Osteocyte (in vitro differentiated cells): ENCODE measurements around the gene NAT9. TPM values are rescaled to one million over a fixed set of nuclear protein-coding genes. Genes with fewer than 3 reads are reported as not detected.

Experiments used
- DNase-seq: peaks from one replicate; pipeline ENCODE4 v3.0.0; 2021; ENCODE audit warnings: mixed read lengths; ENCODE audit not compliant: unreplicated experiment; ENCODE audit errors: extremely low spot score
- H3K27ac Mint-ChIP-seq: one replicate; pipeline ENCODE4 v1.8.0; 2021; ENCODE audit warnings: mild to moderate bottlenecking, mixed read lengths; ENCODE audit not compliant: unreplicated experiment
- H3K27me3 Mint-ChIP-seq: one replicate; pipeline ENCODE4 v1.8.0; 2021; ENCODE audit warnings: mixed read lengths; ENCODE audit not compliant: unreplicated experiment
- H3K36me3 Mint-ChIP-seq: one replicate; pipeline ENCODE4 v1.8.0; 2021; ENCODE audit warnings: mixed read lengths; ENCODE audit not compliant: unreplicated experiment
- H3K4me1 Mint-ChIP-seq: one replicate; pipeline ENCODE4 v1.8.0; 2021; ENCODE audit warnings: mixed read lengths; ENCODE audit not compliant: unreplicated experiment
- H3K4me3 Mint-ChIP-seq: one replicate; pipeline ENCODE4 v1.8.0; 2021; ENCODE audit warnings: mild to moderate bottlenecking, moderate library complexity, mixed read lengths; ENCODE audit not compliant: unreplicated experiment
- H3K9me3 Mint-ChIP-seq: one replicate; pipeline ENCODE4 v1.8.0; 2021; ENCODE audit warnings: mixed read lengths; ENCODE audit not compliant: unreplicated experiment
- total RNA-seq: library from RNA; stranded (reverse); gene quantifications from 2 replicates; pipeline ENCODE4 v1.2.1, GENCODE V29; 2021
- TF ChIP-seq, protein P1 (sequence below): fragments of 200-600 bp; sonication (generic); IDR thresholded peaks from 2 replicates; pipeline ENCODE4 v1.5.0; 2021; ENCODE audit warnings: antibody characterized with exemption, mild to moderate bottlenecking, moderate library complexity

Gene NAT9
- total RNA-seq, 1 donor from 2014 or later, result 52.5 TPM

DNA sequence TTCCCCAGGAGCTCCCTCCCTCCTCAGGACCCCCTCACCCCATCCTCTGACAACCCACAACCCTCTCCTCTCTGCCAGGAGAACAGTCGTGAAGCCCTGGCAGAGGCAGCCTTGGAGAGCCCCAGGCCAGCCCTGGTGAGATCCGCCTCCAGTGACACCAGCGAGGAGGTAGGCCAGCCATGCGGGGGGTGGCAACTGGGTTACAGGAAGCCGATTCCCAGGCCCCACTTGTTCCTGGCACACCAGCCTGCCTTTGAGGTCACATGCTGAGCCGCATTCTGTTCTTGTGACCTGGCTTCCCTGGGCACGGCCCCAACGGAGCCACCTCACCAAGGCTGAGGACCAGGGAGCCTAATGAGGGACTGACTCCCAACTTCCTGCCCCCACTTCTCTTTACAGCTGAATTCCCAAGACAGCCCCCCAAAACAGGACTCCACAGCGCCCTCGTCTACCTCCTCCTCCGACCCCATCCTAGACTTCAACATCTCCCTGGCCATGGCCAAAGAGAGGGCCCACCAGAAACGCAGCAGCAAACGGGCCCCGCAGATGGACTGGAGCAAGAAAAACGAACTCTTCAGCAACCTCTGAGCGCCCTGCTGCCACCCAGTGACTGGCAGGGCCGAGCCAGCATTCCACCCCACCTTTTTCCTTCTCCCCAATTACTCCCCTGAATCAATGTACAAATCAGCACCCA, 7.9 kb downstream of the NAT9 start:
- DNase-seq, result no peak
- H3K4me3 Mint-ChIP-seq, result peak overlapping the region; percentile 19
- H3K27me3 Mint-ChIP-seq, result no peaks in the 10 kb centered on the region
- no peaks in the 10 kb centered on the region for H3K9me3 Mint-ChIP-seq
- TF ChIP-seq, protein P1, sequence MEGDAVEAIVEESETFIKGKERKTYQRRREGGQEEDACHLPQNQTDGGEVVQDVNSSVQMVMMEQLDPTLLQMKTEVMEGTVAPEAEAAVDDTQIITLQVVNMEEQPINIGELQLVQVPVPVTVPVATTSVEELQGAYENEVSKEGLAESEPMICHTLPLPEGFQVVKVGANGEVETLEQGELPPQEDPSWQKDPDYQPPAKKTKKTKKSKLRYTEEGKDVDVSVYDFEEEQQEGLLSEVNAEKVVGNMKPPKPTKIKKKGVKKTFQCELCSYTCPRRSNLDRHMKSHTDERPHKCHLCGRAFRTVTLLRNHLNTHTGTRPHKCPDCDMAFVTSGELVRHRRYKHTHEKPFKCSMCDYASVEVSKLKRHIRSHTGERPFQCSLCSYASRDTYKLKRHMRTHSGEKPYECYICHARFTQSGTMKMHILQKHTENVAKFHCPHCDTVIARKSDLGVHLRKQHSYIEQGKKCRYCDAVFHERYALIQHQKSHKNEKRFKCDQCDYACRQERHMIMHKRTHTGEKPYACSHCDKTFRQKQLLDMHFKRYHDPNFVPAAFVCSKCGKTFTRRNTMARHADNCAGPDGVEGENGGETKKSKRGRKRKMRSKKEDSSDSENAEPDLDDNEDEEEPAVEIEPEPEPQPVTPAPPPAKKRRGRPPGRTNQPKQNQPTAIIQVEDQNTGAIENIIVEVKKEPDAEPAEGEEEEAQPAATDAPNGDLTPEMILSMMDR, result no peak
- H3K4me1 Mint-ChIP-seq, result peaks cover 55% of the 10 kb centered on the region
- H3K27ac Mint-ChIP-seq, result peak overlapping the region; percentile 72
- H3K36me3 Mint-ChIP-seq, result peaks cover 33% of the 10 kb centered on the region

DNA sequence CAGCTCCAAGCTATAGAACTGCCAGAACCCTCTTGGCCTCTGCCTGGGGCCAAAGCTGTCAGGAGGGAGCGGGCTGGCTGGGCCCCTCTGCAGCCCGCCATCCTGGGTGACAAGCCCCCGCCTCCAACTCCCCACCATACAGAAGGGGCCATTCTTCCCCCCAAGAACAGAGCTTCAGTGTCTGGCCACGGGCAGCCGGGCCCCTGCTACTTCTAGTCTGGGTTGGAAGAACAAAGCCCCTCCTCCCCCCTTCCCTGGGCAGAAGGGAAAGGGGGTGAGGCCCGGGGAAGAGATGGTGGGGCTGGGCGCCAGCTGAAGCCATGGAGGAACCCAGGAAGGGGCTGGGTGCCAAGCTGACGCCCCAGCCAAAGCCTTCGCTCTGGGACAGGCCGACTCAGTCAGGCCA, 9.0 kb downstream of the NAT9 start:
- Mint-ChIP-seq H3K4me1 (peaks cover 60% of the 10 kb centered on the region), H3K4me3 (no peak overlapping the region), H3K36me3 (peaks cover 26% of the 10 kb centered on the region), H3K9me3 (no peaks in the 10 kb centered on the region), H3K27ac (peak overlapping the region; percentile 72), H3K27me3 (no peaks in the 10 kb centered on the region)
- TF ChIP-seq, protein P1, result no peak
- no peak for DNase-seq

DNA sequence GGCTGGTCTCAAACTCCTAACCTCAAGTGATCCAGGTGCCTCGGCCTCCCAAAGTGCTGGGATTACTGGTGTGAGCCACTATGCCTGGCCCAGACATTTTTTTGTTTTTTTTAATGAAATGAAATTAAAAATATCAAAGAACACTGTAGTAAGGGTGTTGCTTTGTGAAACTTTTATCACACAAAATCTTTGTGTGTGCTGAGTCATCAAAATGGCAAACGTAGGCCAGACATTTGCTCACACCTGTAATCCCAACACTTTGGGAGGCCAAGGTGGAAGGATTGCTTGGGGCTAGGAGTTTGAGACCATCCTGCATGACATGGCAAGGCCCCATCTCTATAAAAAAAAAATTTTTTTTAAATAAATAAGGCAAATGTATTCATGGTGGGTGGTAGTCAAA, 9.7 kb downstream of the NAT9 start:
- Mint-ChIP-seq H3K4me1 (peaks cover 65% of the 10 kb centered on the region), H3K27me3 (no peaks in the 10 kb centered on the region), H3K4me3 (no peak overlapping the region), H3K36me3 (peaks cover 23% of the 10 kb centered on the region), H3K27ac (peak overlapping the region; percentile 14), H3K9me3 (no peaks in the 10 kb centered on the region)
- DNase-seq, result no peak
- TF ChIP-seq, protein P1, result no peak

DNA sequence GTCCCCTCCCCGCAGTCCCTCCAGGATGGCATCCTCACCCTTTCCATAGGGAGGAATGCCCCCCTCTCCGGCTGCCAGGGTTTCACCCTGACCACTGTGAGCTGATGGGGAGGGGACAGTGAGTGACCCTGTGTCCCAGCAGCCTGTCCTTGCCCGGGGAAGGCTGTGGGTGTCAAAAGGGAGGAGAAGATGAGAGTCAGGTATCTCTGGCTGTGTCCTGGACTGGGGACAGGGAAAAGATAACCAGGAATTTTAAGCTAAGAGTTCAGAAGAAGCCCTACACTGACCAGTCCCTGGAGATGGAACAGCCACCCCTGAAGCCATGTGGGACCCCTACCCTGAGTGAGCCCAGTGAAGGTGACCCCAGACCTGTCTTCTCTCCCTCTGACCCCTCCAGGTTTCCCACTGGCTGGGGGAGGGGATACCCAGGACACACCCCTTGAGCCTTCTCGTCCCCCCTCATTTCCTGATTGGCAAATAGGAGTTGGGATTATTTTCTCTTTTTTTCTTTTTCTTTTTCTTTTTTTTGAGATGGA, 11.3 kb downstream of the NAT9 start:
- H3K4me1 Mint-ChIP-seq, result peaks cover 73% of the 10 kb centered on the region
- TF ChIP-seq, protein P1, result no peak
- no peak for DNase-seq
- H3K27ac Mint-ChIP-seq, result peak overlapping the region; percentile 54
- H3K36me3 Mint-ChIP-seq, result peaks cover 17% of the 10 kb centered on the region
- H3K9me3 Mint-ChIP-seq, result no peaks in the 10 kb centered on the region
- no peaks in the 10 kb centered on the region for H3K27me3 Mint-ChIP-seq
- no peak overlapping the region for H3K4me3 Mint-ChIP-seq

DNA sequence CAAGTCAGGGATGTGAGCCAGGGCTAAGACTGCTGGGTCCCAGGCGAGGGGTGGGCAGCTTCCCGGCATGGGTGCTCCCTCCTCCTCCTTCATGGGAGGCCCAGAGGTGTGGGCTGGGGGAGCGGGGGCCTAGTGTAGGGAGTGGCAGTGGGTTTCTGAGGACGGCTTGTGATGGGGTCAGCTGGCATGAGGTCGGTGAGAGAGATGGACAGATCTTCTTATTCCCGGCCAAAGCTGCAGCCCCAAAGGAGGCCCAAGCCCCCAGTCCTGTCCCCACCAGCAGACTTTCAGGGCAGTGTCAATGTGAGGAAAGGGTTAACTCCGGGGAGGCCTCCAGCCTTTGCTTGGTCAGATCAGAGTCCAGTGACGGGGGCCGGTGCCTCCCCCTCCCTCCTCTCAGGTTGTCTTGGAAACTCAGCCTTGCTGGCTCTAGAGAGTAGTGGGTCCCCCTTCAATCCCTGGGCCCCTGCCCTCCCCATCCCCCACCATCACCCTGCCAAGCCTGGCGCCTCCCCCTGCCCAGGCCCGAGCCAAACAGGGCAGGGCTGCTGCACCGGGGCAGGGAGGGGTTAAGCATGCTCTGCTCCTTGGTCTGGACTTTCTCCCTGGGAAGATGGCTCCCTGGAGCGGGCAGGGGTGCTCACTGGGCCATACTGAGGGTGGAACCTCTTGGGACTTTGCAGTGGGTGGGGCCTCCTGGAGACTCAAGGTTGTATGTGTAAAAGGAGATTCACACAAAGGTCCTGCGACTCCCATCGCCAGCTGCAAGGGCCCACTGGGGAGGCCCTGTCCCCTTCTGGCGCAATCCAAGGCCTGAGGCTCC, 12.4 kb downstream of the NAT9 start:
- H3K9me3 Mint-ChIP-seq, result no peaks in the 10 kb centered on the region
- H3K4me3 Mint-ChIP-seq, result no peak overlapping the region
- H3K4me1 Mint-ChIP-seq, result peaks cover 80% of the 10 kb centered on the region
- H3K27ac Mint-ChIP-seq, result peak overlapping the region; percentile 92
- DNase-seq, result no peak
- H3K36me3 Mint-ChIP-seq, result peaks cover 16% of the 10 kb centered on the region
- no peaks in the 10 kb centered on the region for H3K27me3 Mint-ChIP-seq
- TF ChIP-seq, protein P1, result no peak
